ENCODE results near the gene SELENOO.

- TF ChIP-seq, protein P1, sequence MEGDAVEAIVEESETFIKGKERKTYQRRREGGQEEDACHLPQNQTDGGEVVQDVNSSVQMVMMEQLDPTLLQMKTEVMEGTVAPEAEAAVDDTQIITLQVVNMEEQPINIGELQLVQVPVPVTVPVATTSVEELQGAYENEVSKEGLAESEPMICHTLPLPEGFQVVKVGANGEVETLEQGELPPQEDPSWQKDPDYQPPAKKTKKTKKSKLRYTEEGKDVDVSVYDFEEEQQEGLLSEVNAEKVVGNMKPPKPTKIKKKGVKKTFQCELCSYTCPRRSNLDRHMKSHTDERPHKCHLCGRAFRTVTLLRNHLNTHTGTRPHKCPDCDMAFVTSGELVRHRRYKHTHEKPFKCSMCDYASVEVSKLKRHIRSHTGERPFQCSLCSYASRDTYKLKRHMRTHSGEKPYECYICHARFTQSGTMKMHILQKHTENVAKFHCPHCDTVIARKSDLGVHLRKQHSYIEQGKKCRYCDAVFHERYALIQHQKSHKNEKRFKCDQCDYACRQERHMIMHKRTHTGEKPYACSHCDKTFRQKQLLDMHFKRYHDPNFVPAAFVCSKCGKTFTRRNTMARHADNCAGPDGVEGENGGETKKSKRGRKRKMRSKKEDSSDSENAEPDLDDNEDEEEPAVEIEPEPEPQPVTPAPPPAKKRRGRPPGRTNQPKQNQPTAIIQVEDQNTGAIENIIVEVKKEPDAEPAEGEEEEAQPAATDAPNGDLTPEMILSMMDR (IDR thresholded peaks at IDR 0.05; ENCODE audit: low read depth, low read length) = no peak
- TF ChIP-seq POLR2A (IDR thresholded peaks at IDR 0.05; ENCODE audit: extremely low read depth, insufficient read length) (no peak), MYC (IDR thresholded peaks at IDR 0.05; ENCODE audit: low read depth, low read length) (no peak)
These were observed 12.5 kb downstream of the SELENOO start for GRCh38 chr22:50213263-50213662.
